T-helper 17 cell (primary cell): ENCODE measurements around the gene SKI. TPM values are rescaled to one million over a fixed set of nuclear protein-coding genes. Genes with fewer than 3 reads are reported as not detected.

Experiments
- ATAC-seq: fragments of 150-1000 bp; cut with Tn5 transposase; 2 replicates; pipeline ENCODE4 v1.10.0; 2021; ENCODE audit warnings: mild to moderate bottlenecking, moderate library complexity
- DNase-seq, 3 donors: peaks; one replicate each; pipeline versions ENCODE4 v3.0.0 to v3.0.0-alpha.2; 2020 to 2021
- H3K9me3 ChIP-seq: one replicate; pipeline ENCODE4 v1.7.0; 2013; ENCODE audit warnings: low read length, mild to moderate bottlenecking; ENCODE audit not compliant: control insufficient read depth, poor library complexity, severe bottlenecking
- H3K27ac Mint-ChIP-seq: one replicate; pipeline ENCODE4 v1.8.0; 2022; ENCODE audit warnings: mild to moderate bottlenecking, moderate library complexity, mixed read lengths
- H3K27me3 Mint-ChIP-seq: one replicate; pipeline ENCODE4 v1.8.0; 2022; ENCODE audit warnings: mixed read lengths
- H3K36me3 Mint-ChIP-seq: one replicate; pipeline ENCODE4 v1.8.0; 2022; ENCODE audit warnings: low read depth, mixed read lengths
- H3K4me1 Mint-ChIP-seq: one replicate; pipeline ENCODE4 v1.8.0; 2022; ENCODE audit warnings: mild to moderate bottlenecking, mixed read lengths
- H3K4me3 Mint-ChIP-seq: one replicate; pipeline ENCODE4 v1.8.0; 2022; ENCODE audit warnings: mild to moderate bottlenecking, moderate library complexity, mixed read lengths
- total RNA-seq, 4 donors: library from RNA in 2 of 4; stranded (reverse) in 2 of 4; gene quantifications; one replicate each; pipeline ENCODE4 v1.2.3 and lab custom pipeline; 2022 to 2026

SKI gene
- total RNA-seq, 2 donors from 2014 or later: 183 to 215 TPM

DNA sequence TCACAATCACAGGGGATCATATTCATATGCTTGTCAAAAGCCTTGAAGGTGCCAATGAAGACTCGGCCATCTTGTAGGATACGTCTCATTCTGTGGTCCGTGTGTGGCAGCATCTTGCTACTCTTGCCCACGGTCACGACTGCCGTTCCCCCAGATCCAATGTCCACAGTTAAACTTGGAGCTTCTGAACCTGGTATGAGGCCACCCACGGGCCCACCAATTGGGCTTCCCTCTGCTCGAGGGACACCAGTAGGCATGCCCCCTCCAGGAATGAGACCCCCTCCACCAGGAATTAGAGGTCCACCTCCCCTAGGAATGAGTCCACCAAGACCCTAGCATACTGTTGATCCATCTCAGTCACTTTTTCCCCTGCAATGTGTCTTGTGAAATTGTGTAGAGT, 123.6 kb downstream of the SKI start:
- Mint-ChIP-seq H3K4me3 (no peak overlapping the region), H3K27ac (no peak overlapping the region), H3K4me1 (peaks cover 2% of the 10 kb centered on the region), H3K36me3 (no peaks in the 10 kb centered on the region), H3K27me3 (no peaks in the 10 kb centered on the region)
- no peaks in the 10 kb centered on the region for H3K9me3 ChIP-seq
- ATAC-seq (no peak), DNase-seq (no peak)

DNA sequence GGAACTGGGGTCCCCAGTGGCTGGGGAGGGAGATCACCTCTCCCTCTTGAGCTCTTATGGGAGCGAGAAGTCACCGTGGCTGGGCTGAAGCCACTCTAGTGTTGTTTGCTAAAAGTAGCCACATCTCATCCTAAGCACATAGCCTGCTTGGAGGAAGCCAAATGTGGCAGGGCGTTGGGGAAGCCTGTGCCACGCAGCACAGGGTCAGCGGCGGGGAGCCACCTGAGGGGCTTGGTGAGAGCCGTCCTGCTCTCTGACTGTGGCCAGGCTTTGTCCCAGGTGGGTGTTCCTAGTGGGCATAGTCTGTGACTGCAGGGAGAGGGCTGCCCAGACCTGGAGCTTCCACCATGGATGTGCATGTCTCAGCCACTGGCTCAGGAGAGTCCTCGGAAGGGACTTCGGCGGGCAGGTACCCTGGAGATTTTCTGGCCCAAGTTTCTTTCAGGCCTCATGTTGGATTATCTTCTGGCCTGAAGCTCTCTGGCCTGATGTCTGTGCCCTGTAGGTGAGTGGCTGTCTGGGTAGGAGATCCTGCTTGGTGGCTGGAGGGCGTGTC, 124.3 kb downstream of the SKI start:
- Mint-ChIP-seq H3K36me3 (no peaks in the 10 kb centered on the region), H3K27me3 (no peaks in the 10 kb centered on the region), H3K27ac (no peak overlapping the region), H3K4me3 (no peak overlapping the region), H3K4me1 (peaks cover 2% of the 10 kb centered on the region)
- ATAC-seq: no peak
- no peaks in the 10 kb centered on the region for H3K9me3 ChIP-seq
- peak in 1 of 3 donors; percentile 7 for DNase-seq

DNA sequence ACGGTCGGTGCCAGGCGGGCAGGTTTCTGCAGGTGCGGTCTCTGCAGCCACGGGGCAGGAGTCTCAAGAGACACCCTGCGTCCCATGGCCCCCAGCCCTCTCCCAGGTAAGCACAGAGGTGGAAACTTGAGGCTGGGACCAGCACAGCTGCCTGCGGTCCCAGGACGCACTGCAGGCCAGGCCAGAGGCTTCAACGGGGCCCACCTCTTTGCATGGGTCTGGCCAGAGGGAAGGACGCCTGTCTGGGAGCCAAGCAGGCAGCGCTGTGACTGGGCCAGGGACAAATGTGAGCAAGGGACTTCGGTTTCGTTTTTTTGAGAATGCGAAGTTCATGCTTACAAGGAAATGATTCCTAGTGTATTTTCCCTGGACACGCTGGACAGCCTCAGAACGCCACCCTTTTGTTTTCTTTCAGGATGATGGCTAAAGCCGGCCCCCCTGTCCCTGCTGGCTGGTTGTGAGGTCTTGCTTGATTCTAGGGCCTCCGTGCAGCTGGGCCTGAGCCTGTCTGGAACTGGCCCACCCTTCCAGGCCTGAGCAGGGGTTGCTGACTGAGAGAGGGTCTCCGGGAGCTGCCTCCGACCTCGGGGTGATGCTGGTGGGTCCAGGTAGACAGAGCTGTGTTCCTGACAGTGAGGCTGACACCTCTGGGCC, 124.9 kb downstream of the SKI start:
- DNase-seq: peak in 2 of 3 donors; percentile 4 to 7
- H3K9me3 ChIP-seq: no peaks in the 10 kb centered on the region
- H3K27ac Mint-ChIP-seq: no peak overlapping the region
- peaks cover 2% of the 10 kb centered on the region for H3K4me1 Mint-ChIP-seq
- no peak overlapping the region for H3K4me3 Mint-ChIP-seq
- no peak for ATAC-seq
- no peaks in the 10 kb centered on the region for H3K36me3 Mint-ChIP-seq
- H3K27me3 Mint-ChIP-seq: no peaks in the 10 kb centered on the region

DNA sequence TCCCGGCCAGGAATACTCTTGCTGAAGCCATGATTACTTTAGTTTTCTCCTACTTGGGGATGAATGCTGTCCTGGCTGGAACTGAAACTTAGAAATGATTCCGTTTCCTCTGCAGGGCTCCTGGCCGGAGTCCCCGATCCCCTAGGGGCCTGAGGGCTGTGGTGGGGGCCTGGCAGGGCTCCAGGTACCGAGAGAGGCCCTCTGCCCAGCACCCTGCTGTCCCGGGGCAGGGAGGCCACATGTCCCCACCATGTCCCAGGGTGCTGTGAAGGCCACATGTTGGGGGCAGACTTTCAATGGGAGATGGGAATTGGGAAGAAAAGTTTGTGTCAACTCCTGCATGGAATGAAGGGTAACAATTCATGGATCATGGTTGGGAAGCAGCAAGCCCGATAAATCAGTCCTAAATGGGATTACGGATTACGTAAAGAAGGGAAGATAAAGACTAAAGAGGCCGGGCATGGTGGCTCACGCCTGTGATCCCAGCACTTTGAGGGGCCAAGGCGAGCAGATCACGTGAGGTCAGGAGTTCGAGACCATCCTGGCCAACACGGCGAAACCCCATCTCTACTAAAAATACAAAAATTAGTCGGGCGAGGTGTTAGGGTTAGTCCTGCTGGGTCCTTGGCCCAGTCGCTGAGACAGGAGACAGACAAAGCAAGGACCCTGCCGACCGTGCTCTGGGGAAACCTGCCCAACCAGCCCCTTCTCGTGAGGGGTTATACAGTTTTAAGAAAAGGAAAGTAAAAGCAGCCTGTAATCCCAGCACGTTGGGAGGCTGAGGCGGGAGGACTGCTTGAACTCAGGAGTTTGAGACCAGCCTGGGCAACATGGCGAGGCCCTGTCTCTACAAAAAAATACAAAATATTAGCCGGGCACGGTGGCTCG, 125.7 kb downstream of the SKI start:
- Mint-ChIP-seq H3K4me3 (no peak overlapping the region), H3K4me1 (peaks cover 2% of the 10 kb centered on the region), H3K27me3 (no peaks in the 10 kb centered on the region), H3K36me3 (no peaks in the 10 kb centered on the region), H3K27ac (no peak overlapping the region)
- DNase-seq (peak in 2 of 3 donors; percentile 4 to 9), ATAC-seq (no peak)
- no peaks in the 10 kb centered on the region for H3K9me3 ChIP-seq

DNA sequence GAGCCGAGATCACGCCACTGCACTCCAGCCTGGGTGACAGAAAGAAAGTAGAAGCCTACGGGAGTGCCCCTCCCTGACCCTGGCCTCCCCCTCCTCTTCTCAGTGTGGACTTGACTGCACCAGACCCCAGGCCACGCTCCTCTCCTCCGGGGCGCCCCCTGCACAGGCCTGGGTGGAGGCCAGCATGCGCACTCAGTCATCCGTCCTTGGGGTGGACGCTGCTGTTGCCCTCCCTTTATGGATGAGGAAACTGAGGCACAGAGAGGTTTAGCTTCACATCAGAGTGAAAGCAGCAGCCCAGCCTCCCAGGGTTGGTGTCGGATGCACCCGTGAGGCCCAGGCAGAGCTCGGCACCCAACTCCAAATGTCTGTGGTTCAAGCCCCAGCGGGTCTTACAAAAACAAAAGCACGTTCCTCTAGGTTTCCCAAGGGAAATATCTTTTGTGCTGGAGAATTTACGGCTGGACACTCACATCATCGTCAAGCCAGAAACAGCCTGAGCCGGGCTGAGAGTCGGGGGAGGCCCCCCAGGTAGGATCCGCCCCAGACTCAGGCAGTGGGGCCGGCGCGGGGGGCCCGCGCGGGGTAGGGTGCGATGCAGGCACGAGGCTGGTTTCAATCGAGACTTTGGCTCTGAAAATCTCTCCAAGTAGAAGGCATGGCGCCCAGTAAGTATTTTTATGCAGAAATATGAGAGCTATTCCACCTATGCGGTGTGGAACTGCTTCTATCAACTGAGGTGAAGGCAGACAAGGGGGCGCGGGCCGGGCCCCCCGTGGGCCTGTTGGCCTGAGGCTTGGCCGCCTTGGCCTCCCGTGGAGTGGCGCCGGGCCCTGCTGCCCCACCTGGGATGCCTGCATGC, 126.6 kb downstream of the SKI start:
- H3K36me3 Mint-ChIP-seq: no peaks in the 10 kb centered on the region
- H3K27ac Mint-ChIP-seq: no peak overlapping the region
- DNase-seq (peak in 1 of 3 donors; percentile 5), ATAC-seq (no peak)
- H3K4me3 Mint-ChIP-seq: no peak overlapping the region
- no peaks in the 10 kb centered on the region for H3K9me3 ChIP-seq
- H3K27me3 Mint-ChIP-seq: no peaks in the 10 kb centered on the region
- H3K4me1 Mint-ChIP-seq: no peaks in the 10 kb centered on the region

DNA sequence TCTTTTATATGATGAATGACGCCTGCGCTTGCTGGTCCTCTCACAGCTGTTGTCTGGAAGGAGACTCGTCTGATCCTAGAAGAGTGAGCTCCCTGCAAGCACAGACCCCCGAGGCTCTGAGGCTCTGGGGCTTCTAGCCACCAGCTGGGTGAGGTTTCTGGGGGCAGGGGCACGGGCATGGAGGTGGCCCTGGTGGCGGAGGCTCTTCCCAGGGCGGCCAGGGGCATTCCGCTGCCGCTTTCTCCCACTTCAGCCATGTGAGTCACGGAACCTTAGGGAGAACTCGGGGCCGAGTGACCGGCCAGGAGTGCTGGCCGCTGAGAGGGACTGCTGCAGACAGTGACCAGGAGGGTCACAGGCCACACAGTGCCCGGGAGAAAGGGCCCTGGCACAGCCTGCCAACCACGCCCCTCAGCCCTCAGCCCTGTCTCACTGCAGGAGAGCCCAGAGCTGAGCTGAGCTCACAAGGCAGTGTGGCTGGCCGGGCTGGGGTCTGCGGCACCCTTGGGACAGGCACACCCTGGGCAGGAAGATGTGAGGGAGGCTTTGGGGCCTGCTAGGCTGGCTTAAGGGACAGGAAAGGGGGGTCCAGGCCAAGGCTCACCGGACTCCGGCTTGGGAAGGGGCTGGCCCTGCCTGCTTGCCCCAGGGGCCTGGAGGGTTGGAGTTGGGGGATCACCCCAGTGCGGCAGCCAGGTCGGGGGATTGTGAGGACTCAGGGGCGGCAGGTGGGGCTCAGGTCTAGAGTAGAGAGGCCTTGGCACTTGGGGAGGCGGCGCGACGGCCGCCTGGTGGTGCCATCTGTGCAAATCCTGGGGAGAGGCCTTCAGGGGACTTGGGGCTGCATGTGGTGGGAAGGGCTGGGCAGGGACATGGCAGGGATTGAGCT, 127.5 kb downstream of the SKI start:
- Mint-ChIP-seq H3K27ac (no peak overlapping the region), H3K4me3 (no peak overlapping the region)
- peak in 2 of 3 donors; percentile 6 to 7 for DNase-seq

DNA sequence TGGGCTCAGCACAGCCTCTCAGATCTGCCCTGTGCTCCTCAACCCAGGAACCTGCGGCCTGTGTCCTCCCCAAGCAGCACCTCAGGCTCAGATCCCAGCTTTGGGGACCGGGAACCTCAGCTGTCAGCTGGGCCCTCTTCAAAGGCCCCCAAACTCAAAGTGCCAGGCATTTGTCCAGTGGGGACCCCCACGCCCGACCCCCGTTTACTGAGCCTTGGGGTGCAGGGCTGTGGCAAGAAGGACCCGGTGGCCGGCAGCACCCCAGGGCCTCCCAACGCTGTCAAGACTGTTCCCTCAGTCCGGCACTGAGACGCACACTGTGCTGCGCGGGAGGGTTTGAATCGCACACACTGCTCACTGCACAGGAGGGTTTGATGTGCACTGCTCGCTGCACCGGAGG, 128.3 kb downstream of the SKI start:
- Mint-ChIP-seq H3K27ac (no peak overlapping the region), H3K4me3 (no peak overlapping the region), H3K4me1 (peaks cover 3% of the 10 kb centered on the region), H3K36me3 (peaks cover 2% of the 10 kb centered on the region), H3K27me3 (no peaks in the 10 kb centered on the region)
- ATAC-seq: no peak
- peak in 1 of 3 donors; percentile 7 for DNase-seq
- no peaks in the 10 kb centered on the region for H3K9me3 ChIP-seq

More for the DNA sequence above, 127.5 kb downstream of the SKI start:
- no peak for ATAC-seq
- peaks cover 3% of the 10 kb centered on the region for H3K4me1 Mint-ChIP-seq
- no peaks in the 10 kb centered on the region for H3K27me3 Mint-ChIP-seq
- no peaks in the 10 kb centered on the region for H3K9me3 ChIP-seq
- H3K36me3 Mint-ChIP-seq: peaks cover 2% of the 10 kb centered on the region

DNA sequence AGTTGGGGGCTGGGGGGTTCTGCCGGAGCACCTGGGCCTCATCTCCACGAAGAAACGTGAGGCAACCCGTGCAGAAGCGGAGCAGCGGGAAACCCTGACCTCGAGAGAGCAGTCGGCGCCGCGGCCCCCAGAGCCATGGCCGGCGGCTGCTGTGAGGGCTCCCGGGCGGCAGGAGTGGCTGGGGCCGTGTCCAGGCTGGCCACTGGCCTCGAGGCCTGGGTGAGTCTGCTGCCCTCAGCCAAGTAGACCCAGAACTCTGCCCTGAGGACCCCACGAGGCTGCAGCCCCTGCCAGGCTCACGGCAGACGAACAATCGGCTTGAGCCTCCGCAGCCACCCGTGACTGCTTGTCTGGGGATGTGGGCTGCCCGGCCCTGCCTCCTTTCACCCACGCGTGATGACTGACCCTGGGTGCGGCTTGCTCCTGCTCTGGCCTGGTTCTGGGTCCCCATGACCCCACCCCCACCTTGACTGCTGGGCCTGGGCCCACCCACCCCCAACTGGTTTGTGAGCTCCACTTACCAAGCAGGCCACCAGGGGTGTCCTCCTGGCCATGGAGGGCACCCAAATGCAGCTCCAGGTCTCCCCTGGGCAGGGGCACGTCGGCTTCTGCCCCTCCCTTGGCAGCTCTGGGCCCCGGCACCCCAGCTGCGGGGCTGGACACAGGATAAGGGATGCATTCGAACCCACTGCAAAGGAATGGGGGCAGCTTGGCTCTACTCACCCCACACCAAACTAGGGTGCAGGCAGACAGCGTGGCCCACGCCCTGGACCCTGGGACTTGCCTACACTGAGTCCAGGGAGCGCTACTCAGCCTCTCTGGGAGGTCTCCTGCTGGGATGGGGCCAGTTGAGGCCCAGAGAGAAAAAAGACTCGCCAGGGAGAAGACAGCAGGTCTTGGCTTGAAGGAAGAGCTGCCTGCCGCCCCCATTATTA, 129.1 kb downstream of the SKI start:
- peaks cover 2% of the 10 kb centered on the region for H3K36me3 Mint-ChIP-seq
- ATAC-seq (no peak), DNase-seq (peak in 2 of 3 donors; percentile 6 to 7)
- peaks cover 3% of the 10 kb centered on the region for H3K4me1 Mint-ChIP-seq
- H3K4me3 Mint-ChIP-seq: no peak overlapping the region
- no peaks in the 10 kb centered on the region for H3K9me3 ChIP-seq
- no peaks in the 10 kb centered on the region for H3K27me3 Mint-ChIP-seq
- no peak overlapping the region for H3K27ac Mint-ChIP-seq

DNA sequence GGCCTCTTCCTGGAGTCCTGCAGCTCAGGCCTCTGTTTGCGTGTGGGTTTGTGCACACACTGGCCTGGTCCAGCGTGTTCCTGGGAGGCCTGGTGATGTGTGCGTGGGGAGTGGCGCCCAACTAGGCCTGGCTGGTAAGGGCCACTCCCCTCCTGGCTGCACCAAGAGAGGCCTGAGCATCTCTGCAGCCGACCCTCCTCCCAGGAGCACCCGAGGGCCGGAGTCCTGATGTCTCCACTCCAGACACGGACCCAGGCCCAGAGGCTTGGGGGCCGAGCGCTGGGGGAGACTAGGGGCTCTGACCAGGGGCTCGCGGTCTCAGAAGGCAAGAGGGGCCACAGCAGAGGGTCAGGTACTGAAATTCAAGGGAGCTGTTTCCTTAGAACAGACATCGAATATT, 130.0 kb downstream of the SKI start:
- Mint-ChIP-seq H3K4me3 (no peak overlapping the region), H3K27ac (no peak overlapping the region), H3K27me3 (no peaks in the 10 kb centered on the region), H3K4me1 (peaks cover 3% of the 10 kb centered on the region), H3K36me3 (peaks cover 2% of the 10 kb centered on the region)
- peak in 1 of 3 donors; percentile 4 for DNase-seq
- no peak for ATAC-seq
- H3K9me3 ChIP-seq: no peaks in the 10 kb centered on the region

DNA sequence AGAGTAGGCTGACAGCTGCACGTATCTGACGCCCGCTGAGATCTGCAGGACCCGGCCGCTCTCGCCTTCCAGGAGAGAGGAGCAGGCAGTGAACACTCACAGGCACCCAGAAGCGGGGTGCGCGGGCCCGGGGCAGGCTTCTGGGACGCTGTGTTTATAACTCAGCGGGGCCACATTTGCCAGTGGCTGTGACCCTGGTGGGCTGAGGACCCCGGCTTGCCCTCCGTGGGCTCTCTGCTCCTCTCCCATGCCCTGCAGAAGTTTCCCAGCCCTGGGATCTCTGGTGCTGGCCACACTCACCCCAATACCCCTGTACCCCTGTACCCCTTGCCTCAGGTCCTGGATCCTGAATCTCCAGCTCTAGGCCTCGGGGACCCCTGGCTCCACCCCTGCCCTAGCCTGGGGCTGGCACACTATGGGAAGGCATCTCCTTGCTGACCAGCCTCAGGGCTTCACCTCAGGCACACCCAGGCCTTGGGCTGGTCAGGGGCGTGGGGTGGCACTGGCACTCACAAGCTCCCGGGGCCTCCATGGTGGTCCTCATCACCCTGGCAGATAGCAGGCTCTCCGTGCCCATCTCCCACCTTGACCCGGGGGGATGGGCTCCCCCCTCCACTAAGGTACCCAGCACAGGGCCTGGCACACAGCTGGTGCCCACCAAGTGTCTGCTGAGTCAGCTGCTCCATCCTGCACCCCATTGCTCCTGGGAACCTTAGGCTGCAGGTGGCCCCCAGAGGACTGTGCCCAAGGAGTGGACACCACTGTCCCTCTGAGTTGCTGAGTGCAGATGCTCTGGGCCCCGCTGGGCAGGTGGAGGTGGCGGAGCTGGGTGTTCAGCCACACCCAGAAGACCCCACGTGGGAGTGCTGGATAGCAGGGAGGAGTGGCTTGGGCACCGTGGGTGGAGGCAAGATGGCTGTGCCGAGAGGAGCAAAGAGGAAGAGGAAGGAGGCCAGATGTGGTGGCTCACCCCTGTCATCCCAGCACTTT, 130.8 kb downstream of the SKI start:
- no peak for ATAC-seq
- peak in 2 of 3 donors; percentile 4 to 6 for DNase-seq
- Mint-ChIP-seq H3K36me3 (peaks cover 2% of the 10 kb centered on the region), H3K4me3 (no peak overlapping the region), H3K27ac (no peak overlapping the region), H3K4me1 (peaks cover 3% of the 10 kb centered on the region), H3K27me3 (no peaks in the 10 kb centered on the region)
- no peaks in the 10 kb centered on the region for H3K9me3 ChIP-seq
